Activated T-cell treated with anti-CD3 and anti-CD28 coated beads, Interleukin-2, amount 50 U/mL, for 72 hours (primary cell): ENCODE measurements around the gene KCTD16. TPM values are rescaled to one million over a fixed set of nuclear protein-coding genes. Genes with fewer than 3 reads are reported as not detected.

Experiments used
- ATAC-seq, 2 donors: fragments of 150-1000 bp; cut with Tn5 transposase; replicated peaks in 1 of 2; 2 replicates each; pipeline ENCODE4 v1.10.0; 2021; ENCODE audit warnings: moderate library complexity in 2 of 2, mild to moderate bottlenecking in 1 of 2
- DNase-seq, 2 donors: peaks; one replicate each; pipeline ENCODE4 v3.0.0; 2021 to 2022; ENCODE audit warnings: mixed read lengths in 1 of 2
- H3K27ac Mint-ChIP-seq: one replicate; pipeline ENCODE4 v1.8.0; 2022; ENCODE audit warnings: mild to moderate bottlenecking, moderate library complexity, mixed read lengths
- H3K27me3 Mint-ChIP-seq: one replicate; pipeline ENCODE4 v1.8.0; 2022; ENCODE audit warnings: low read depth, mixed read lengths
- H3K36me3 Mint-ChIP-seq, 2 donors: one replicate each; pipeline ENCODE4 v1.8.0; 2022; ENCODE audit warnings: mixed read lengths in 2 of 2, mild to moderate bottlenecking in 1 of 2; ENCODE audit not compliant: insufficient read depth in 2 of 2
- H3K4me1 Mint-ChIP-seq: one replicate; pipeline ENCODE4 v1.8.0; 2022; ENCODE audit warnings: low read depth, mixed read lengths
- H3K4me3 Mint-ChIP-seq, 2 donors: one replicate each; pipeline ENCODE4 v1.8.0; 2022; ENCODE audit warnings: mild to moderate bottlenecking in 2 of 2, mixed read lengths in 2 of 2, moderate library complexity in 2 of 2
- H3K9me3 Mint-ChIP-seq, 2 donors: one replicate each; pipeline ENCODE4 v1.8.0; 2022; ENCODE audit warnings: mixed read lengths in 2 of 2
- total RNA-seq, 2 donors: library from RNA; stranded (reverse); gene quantifications; one replicate each; pipeline ENCODE4 v1.2.3, GENCODE V29; 2022

Gene KCTD16
- total RNA-seq, 2 donors from 2014 or later: 0.07 to 0.25 TPM

GRCh38 chr5:144484124-144484897 lies 313.6 kb downstream of the KCTD16 start:
- H3K4me3 Mint-ChIP-seq: no peak overlapping the region
- H3K9me3 Mint-ChIP-seq: peaks cover 0 to 3% of the 10 kb centered on the region in 2 donors
- H3K4me1 Mint-ChIP-seq: no peaks in the 10 kb centered on the region
- H3K27ac Mint-ChIP-seq: no peak overlapping the region
- DNase-seq (no peak), ATAC-seq (no peak)
- H3K27me3 Mint-ChIP-seq: no peaks in the 10 kb centered on the region
- H3K36me3 Mint-ChIP-seq: no peaks in the 10 kb centered on the region

GRCh38 chr5:144485540-144485939 lies 314.9 kb downstream of the KCTD16 start:
- ATAC-seq (no peak), DNase-seq (no peak)
- Mint-ChIP-seq H3K4me3 (no peak overlapping the region), H3K4me1 (no peaks in the 10 kb centered on the region), H3K36me3 (no peaks in the 10 kb centered on the region), H3K27ac (no peak overlapping the region), H3K9me3 (peaks cover 0 to 3% of the 10 kb centered on the region in 2 donors), H3K27me3 (no peaks in the 10 kb centered on the region)

- H3K27ac Mint-ChIP-seq: no peak overlapping the region
- no peak for DNase-seq
- ATAC-seq: no peak
- H3K9me3 Mint-ChIP-seq: peaks cover 3 to 5% of the 10 kb centered on the region in 2 donors
- no peaks in the 10 kb centered on the region for H3K4me1 Mint-ChIP-seq
- no peaks in the 10 kb centered on the region for H3K27me3 Mint-ChIP-seq
- no peaks in the 10 kb centered on the region for H3K36me3 Mint-ChIP-seq
- H3K4me3 Mint-ChIP-seq: no peak overlapping the region
Measured at GRCh38 chr5:144487207-144487606, 316.5 kb downstream of the KCTD16 start.

GRCh38 chr5:144487761-144488160 lies 317.1 kb downstream of the KCTD16 start:
- DNase-seq (no peak), ATAC-seq (no peak)
- no peak overlapping the region for H3K4me3 Mint-ChIP-seq
- peaks cover 3 to 8% of the 10 kb centered on the region in 2 donors for H3K9me3 Mint-ChIP-seq
- no peaks in the 10 kb centered on the region for H3K36me3 Mint-ChIP-seq
- H3K27me3 Mint-ChIP-seq: no peaks in the 10 kb centered on the region
- no peaks in the 10 kb centered on the region for H3K4me1 Mint-ChIP-seq
- no peak overlapping the region for H3K27ac Mint-ChIP-seq

GRCh38 chr5:144503123-144503522 lies 332.4 kb downstream of the KCTD16 start:
- DNase-seq (no peak), ATAC-seq (no peak)
- H3K27ac Mint-ChIP-seq: no peak overlapping the region
- H3K36me3 Mint-ChIP-seq: no peaks in the 10 kb centered on the region
- H3K4me1 Mint-ChIP-seq: no peaks in the 10 kb centered on the region
- H3K9me3 Mint-ChIP-seq: peaks cover 6 to 12% of the 10 kb centered on the region in 2 donors
- no peaks in the 10 kb centered on the region for H3K27me3 Mint-ChIP-seq
- H3K4me3 Mint-ChIP-seq: no peak overlapping the region

- peaks cover 3 to 5% of the 10 kb centered on the region in 2 donors for H3K9me3 Mint-ChIP-seq
- H3K27ac Mint-ChIP-seq: no peak overlapping the region
- no peaks in the 10 kb centered on the region for H3K27me3 Mint-ChIP-seq
- H3K36me3 Mint-ChIP-seq: no peaks in the 10 kb centered on the region
- ATAC-seq: no peak
- DNase-seq: no peak
- no peaks in the 10 kb centered on the region for H3K4me1 Mint-ChIP-seq
- no peak overlapping the region for H3K4me3 Mint-ChIP-seq
Measured at GRCh38 chr5:144504929-144505577, 334.4 kb downstream of the KCTD16 start.

GRCh38 chr5:144510845-144511579 lies 340.3 kb downstream of the KCTD16 start:
- DNase-seq: no peak
- H3K27ac Mint-ChIP-seq: no peak overlapping the region
- H3K4me3 Mint-ChIP-seq: no peak overlapping the region
- H3K4me1 Mint-ChIP-seq: no peaks in the 10 kb centered on the region
- no peaks in the 10 kb centered on the region for H3K36me3 Mint-ChIP-seq
- H3K9me3 Mint-ChIP-seq: peaks cover 8 to 9% of the 10 kb centered on the region in 2 donors
- H3K27me3 Mint-ChIP-seq: no peaks in the 10 kb centered on the region
- ATAC-seq: no peak

GRCh38 chr5:144511580-144512072 lies 341.0 kb downstream of the KCTD16 start:
- Mint-ChIP-seq H3K27ac (no peak overlapping the region), H3K4me1 (no peaks in the 10 kb centered on the region), H3K36me3 (no peaks in the 10 kb centered on the region), H3K27me3 (no peaks in the 10 kb centered on the region), H3K4me3 (no peak overlapping the region), H3K9me3 (peaks cover 8 to 9% of the 10 kb centered on the region in 2 donors)
- DNase-seq (no peak), ATAC-seq (no peak)

- no peak overlapping the region for H3K27ac Mint-ChIP-seq
- H3K4me1 Mint-ChIP-seq: no peaks in the 10 kb centered on the region
- no peaks in the 10 kb centered on the region for H3K36me3 Mint-ChIP-seq
- peaks cover 2 to 3% of the 10 kb centered on the region in 2 donors for H3K9me3 Mint-ChIP-seq
- H3K4me3 Mint-ChIP-seq: no peak overlapping the region
- ATAC-seq: peak in 1 of 2 donors; percentile 34
- no peak for DNase-seq
- no peaks in the 10 kb centered on the region for H3K27me3 Mint-ChIP-seq
Measured at GRCh38 chr5:144522698-144523097, 352.0 kb downstream of the KCTD16 start.

- no peaks in the 10 kb centered on the region for H3K27me3 Mint-ChIP-seq
- peaks cover 3 to 9% of the 10 kb centered on the region in 2 donors for H3K9me3 Mint-ChIP-seq
- H3K36me3 Mint-ChIP-seq: no peaks in the 10 kb centered on the region
- DNase-seq (no peak), ATAC-seq (no peak)
- no peak overlapping the region for H3K4me3 Mint-ChIP-seq
- no peak overlapping the region for H3K27ac Mint-ChIP-seq
- H3K4me1 Mint-ChIP-seq: no peaks in the 10 kb centered on the region
Measured at GRCh38 chr5:144525000-144525399, 354.3 kb downstream of the KCTD16 start.

- H3K4me1 Mint-ChIP-seq: no peaks in the 10 kb centered on the region
- no peak overlapping the region for H3K4me3 Mint-ChIP-seq
- no peaks in the 10 kb centered on the region for H3K36me3 Mint-ChIP-seq
- no peak for DNase-seq
- no peaks in the 10 kb centered on the region for H3K27me3 Mint-ChIP-seq
- ATAC-seq: no peak
- peaks cover 5 to 13% of the 10 kb centered on the region in 2 donors for H3K9me3 Mint-ChIP-seq
- no peak overlapping the region for H3K27ac Mint-ChIP-seq
Measured at GRCh38 chr5:144531188-144531587, 360.5 kb downstream of the KCTD16 start.
